ENCODE data around the gene ALG2. TPM values are rescaled to one million over a fixed set of nuclear protein-coding genes. Genes with fewer than 3 reads are reported as not detected.

ALG2 gene
- total and polyA plus RNA-seq, 2 of the 4 experiments (the other 2 are of a cell fraction) = 36.4 to 38.4 TPM

- no peaks in the 10 kb centered on the region for H4K20me1 ChIP-seq (ENCODE audit: insufficient read depth, low read length)
- H2BK5ac ChIP-seq (ENCODE audit: low read depth, low read length, poor library complexity, severe bottlenecking) = no peak overlapping the region
- H2BK20ac ChIP-seq (ENCODE audit: low read depth, low read length) = no peak overlapping the region
- no peak overlapping the region for H2AK5ac ChIP-seq (ENCODE audit: low read depth, low read length)
- no peak overlapping the region for H3K4me3 ChIP-seq (ENCODE audit: insufficient read depth, low read depth, low read length)
- H3K27ac ChIP-seq (ENCODE audit: insufficient read depth, low read length) = no peak overlapping the region
- CTCF ChIA-PET = no interaction called here
- H3K9ac ChIP-seq (ENCODE audit: low read depth, low read length) = no peak overlapping the region
- dilution Hi-C loops (cut with HindIII; ENCODE audit: low sequenced_read_pairs, unreplicated experiment) (no loop called here), intact Hi-C loops (cut with micrococcal nuclease) (loop anchor here (10.0 kb wide), 4 partner anchors 79 to 1331 kb away; partner anchors contain the start of gene STX17), in situ Hi-C loops (cut with MboI; ENCODE audit: low sequenced_read_pairs) (loop anchor here (25.0 kb wide), 3 partner anchors 548 to 948 kb away; partner anchors contain the start of gene NR4A3)
- WGBS, 2 experiments (ENCODE audit: extremely low coverage in 2 of 2, insufficient read length in 1 of 2) = 33% methylated on average over 1 of the region's 3 CpGs; no CpG with 5 or more reads in 1 of the 2 experiments
- no peaks in the 10 kb centered on the region for H3K9me3 ChIP-seq (ENCODE audit: control insufficient read depth, insufficient read depth, low read length)
- DNase-seq (no peak), ATAC-seq (ENCODE audit: low read depth) (no peak)
- peaks cover 2% of the 10 kb centered on the region; the same call in 1 of the 2 replicates for H3K9me1 ChIP-seq (ENCODE audit: insufficient read depth, low read length)
- POLR2A ChIA-PET (ENCODE audit: unreplicated experiment) = no interaction called here
- no peak overlapping the region for H3K18ac ChIP-seq (ENCODE audit: low read depth, low read length)
- H3K4ac ChIP-seq (ENCODE audit: low read depth, low read length) = no peak overlapping the region
- no peak overlapping the region for H3K23ac ChIP-seq (ENCODE audit: low read depth, low read length)
- H3K4me2 ChIP-seq (ENCODE audit: low read depth, low read length) = no peak overlapping the region
- H2AFZ ChIP-seq (replicated peaks; ENCODE audit: low read length, poor library complexity) = no peak overlapping the region
- no peak overlapping the region for H3K56ac ChIP-seq (ENCODE audit: extremely low read depth, insufficient read depth, low read length)
- BruUV-seq (replicated peaks) = no TSS peak
- H3K4me1 ChIP-seq (ENCODE audit: control insufficient read depth, insufficient read depth, low read length) = peaks cover 5% of the 10 kb centered on the region
- no peaks in the 10 kb centered on the region for H3K27me3 ChIP-seq (ENCODE audit: control insufficient read depth, insufficient read depth, low read length)
- H3K36me3 ChIP-seq (ENCODE audit: control insufficient read depth, insufficient read depth, low read length) = no peaks in the 10 kb centered on the region
- H3K79me1 ChIP-seq (ENCODE audit: low read depth in 1 of 2, low read length in 2 of 2) = no peaks in the 10 kb centered on the region
- H4K8ac ChIP-seq (ENCODE audit: low read depth in 2 of 2, low read length in 2 of 2) = no peak overlapping the region
- no peak overlapping the region for H2BK120ac ChIP-seq (ENCODE audit: low read depth, low read length)
- TF ChIP-seq, protein P1, sequence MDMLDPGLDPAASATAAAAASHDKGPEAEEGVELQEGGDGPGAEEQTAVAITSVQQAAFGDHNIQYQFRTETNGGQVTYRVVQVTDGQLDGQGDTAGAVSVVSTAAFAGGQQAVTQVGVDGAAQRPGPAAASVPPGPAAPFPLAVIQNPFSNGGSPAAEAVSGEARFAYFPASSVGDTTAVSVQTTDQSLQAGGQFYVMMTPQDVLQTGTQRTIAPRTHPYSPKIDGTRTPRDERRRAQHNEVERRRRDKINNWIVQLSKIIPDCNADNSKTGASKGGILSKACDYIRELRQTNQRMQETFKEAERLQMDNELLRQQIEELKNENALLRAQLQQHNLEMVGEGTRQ (IDR thresholded peaks at IDR 0.05; ENCODE audit: low read depth, low read length) = no peak
- peak; percentile 33 for TF ChIP-seq CTCF (conservative IDR thresholded peaks at IDR 0.05; ENCODE audit: low read depth, low read length)
- no peak for TF ChIP-seq MAFK (IDR thresholded peaks at IDR 0.05; ENCODE audit: low read depth, low read length)
- no peak for TF ChIP-seq MAZ (IDR thresholded peaks at IDR 0.05; ENCODE audit: borderline replicate concordance, low read depth, low read length)
- no peak for TF ChIP-seq BHLHE40 (IDR thresholded peaks at IDR 0.05; ENCODE audit: low read depth, low read length)
- no peak for TF ChIP-seq NFE2L2 (IDR thresholded peaks at IDR 0.05; ENCODE audit: low read depth, low read length)
- no peak overlapping the region for H4K91ac ChIP-seq (ENCODE audit: insufficient read depth, low read depth, low read length)
- no peak overlapping the region for H2BK15ac ChIP-seq (ENCODE audit: low read depth, low read length)
- no peak overlapping the region for H4K5ac ChIP-seq (ENCODE audit: low read depth, low read length)
- H3K14ac ChIP-seq (replicated peaks; ENCODE audit: low read depth, low read length) = no peak overlapping the region
- H2AK9ac ChIP-seq (replicated peaks; ENCODE audit: low read depth, low read length, poor library complexity) = no peak overlapping the region
Observed at GRCh38 chr9:99264070-99264680, 42.4 kb upstream of the ALG2 start.
